GM12872 (cell line): ENCODE data around the gene TPST1.

Experiments used
- CTCF ChIP-seq: IDR thresholded peaks from 3 replicates; pipeline ENCODE4 v1.5.1; 2011; ENCODE audit warnings: low read depth, mild to moderate bottlenecking, low read length, moderate library complexity; ENCODE audit not compliant: insufficient read depth

TPST1 gene

GRCh38 chr7:66236713-66237303, 31.7 kb downstream of the TPST1 start:
- TF ChIP-seq CTCF: no peak

- no peak for TF ChIP-seq CTCF
These were observed 33.0 kb downstream of the TPST1 start for GRCh38 chr7:66237906-66238772.

GRCh38 chr7:66238773-66239466, 33.8 kb downstream of the TPST1 start:
- no peak for TF ChIP-seq CTCF

GRCh38 chr7:66239467-66239856, 34.3 kb downstream of the TPST1 start:
- no peak for TF ChIP-seq CTCF

GRCh38 chr7:66245008-66245407, 39.9 kb downstream of the TPST1 start:
- TF ChIP-seq CTCF: no peak

GRCh38 chr7:66246554-66247171, 41.5 kb downstream of the TPST1 start:
- no peak for TF ChIP-seq CTCF
